Mucosa of descending colon (tissue), 3 donors: ENCODE results near the gene PITPNM1. TPM values are rescaled to one million over a fixed set of nuclear protein-coding genes. Genes with fewer than 3 reads are reported as not detected.

ENCODE experiments used
- ATAC-seq: fragments of 200-7000 bp; cut with Tn5 transposase; one replicate; pipeline ENCODE4 v1.9.1; 2020; ENCODE audit warnings: mild to moderate bottlenecking, moderate library complexity
- DNase-seq, 3 donors: peaks; one replicate each; pipeline ENCODE4 v3.0.0-alpha.2; 2020
- H3K36me3 ChIP-seq: fragments of 200-600 bp; one replicate; pipeline ENCODE4 v1.8.0; 2021; ENCODE audit warnings: low read depth, mild to moderate bottlenecking
- H3K4me1 ChIP-seq: fragments of 200-600 bp; one replicate; pipeline ENCODE4 v1.8.0; 2021; ENCODE audit warnings: low read depth, mild to moderate bottlenecking
- H3K4me3 ChIP-seq: fragments of 200-600 bp; one replicate; pipeline ENCODE4 v1.8.0; 2021; ENCODE audit warnings: mild to moderate bottlenecking
- H3K9me3 ChIP-seq: fragments of 200-600 bp; one replicate; pipeline ENCODE4 v1.8.0; 2021; ENCODE audit warnings: mild to moderate bottlenecking
- intact Hi-C, 2 donors: fragments of 100-400 bp; cut with DNase I in 1 of 2; cut with micrococcal nuclease in 1 of 2; formaldehyde crosslinking; loops; one replicate each; pipeline versions ENCODE4 v1.11.0 to v1.11.1; 2022; cut with DNase I, micrococcal nuclease
- total RNA-seq, 3 donors: library from RNA; stranded (reverse); fragmentation: NEBNext Ultra II Directional in 2 of 3; extraction: Animal tissue kit (Norgen Biotek cat#: 25700) in 2 of 3; gene quantifications; one replicate each; pipeline versions ENCODE4 v1.2.1 to v1.2.4, GENCODE V29; 2021 to 2023
- TF ChIP-seq, protein P1 (sequence below): fragments of 200-600 bp; IDR thresholded peaks from one replicate; pipeline ENCODE4 v1.8.0; 2022; ENCODE audit warnings: antibody characterized with exemption, mild to moderate bottlenecking
- donor health status: DM: no; HTN: no; CAD: no; lungs with moderate emphysema.
- donor health status: DM: no; HTN: no; CAD: no.
- donor health status: DM: no; HTN: yes; CAD: no.

PITPNM1 gene
- total RNA-seq, 3 donors from 2014 or later, result 59.6 to 104 (median 83.7) TPM

DNA sequence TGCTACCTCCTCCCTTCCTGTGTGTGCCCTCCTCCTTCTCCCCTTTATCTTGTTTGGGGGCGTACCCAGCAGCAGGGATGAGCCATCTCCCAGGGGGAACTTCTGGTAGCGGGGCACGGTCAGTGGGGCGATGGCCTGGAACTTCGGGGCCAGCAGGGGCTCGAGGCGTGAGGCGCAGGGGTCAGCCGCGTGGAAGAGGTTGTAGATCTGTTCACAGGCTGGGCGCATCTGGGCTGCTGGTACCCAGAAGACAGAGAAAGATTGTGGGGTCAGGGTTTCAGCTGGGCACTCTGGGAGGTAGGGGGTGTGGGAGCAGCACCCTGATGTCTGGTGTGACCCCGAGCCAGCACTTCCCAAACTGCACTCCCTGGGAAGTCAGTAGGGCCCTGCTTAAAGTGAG lies 9.1 kb downstream of the PITPNM1 start:
- Histone ChIP-seq H3K4me1 (no peaks in the 10 kb centered on the region), H3K36me3 (peaks cover 3% of the 10 kb centered on the region), H3K4me3 (no peak overlapping the region), H3K9me3 (no peaks in the 10 kb centered on the region)
- ATAC-seq (no peak), DNase-seq (peak in 1 of 3 donors; percentile 44)
- intact Hi-C loops, result no loop called here
- TF ChIP-seq, protein P1, sequence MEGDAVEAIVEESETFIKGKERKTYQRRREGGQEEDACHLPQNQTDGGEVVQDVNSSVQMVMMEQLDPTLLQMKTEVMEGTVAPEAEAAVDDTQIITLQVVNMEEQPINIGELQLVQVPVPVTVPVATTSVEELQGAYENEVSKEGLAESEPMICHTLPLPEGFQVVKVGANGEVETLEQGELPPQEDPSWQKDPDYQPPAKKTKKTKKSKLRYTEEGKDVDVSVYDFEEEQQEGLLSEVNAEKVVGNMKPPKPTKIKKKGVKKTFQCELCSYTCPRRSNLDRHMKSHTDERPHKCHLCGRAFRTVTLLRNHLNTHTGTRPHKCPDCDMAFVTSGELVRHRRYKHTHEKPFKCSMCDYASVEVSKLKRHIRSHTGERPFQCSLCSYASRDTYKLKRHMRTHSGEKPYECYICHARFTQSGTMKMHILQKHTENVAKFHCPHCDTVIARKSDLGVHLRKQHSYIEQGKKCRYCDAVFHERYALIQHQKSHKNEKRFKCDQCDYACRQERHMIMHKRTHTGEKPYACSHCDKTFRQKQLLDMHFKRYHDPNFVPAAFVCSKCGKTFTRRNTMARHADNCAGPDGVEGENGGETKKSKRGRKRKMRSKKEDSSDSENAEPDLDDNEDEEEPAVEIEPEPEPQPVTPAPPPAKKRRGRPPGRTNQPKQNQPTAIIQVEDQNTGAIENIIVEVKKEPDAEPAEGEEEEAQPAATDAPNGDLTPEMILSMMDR, result no peak

DNA sequence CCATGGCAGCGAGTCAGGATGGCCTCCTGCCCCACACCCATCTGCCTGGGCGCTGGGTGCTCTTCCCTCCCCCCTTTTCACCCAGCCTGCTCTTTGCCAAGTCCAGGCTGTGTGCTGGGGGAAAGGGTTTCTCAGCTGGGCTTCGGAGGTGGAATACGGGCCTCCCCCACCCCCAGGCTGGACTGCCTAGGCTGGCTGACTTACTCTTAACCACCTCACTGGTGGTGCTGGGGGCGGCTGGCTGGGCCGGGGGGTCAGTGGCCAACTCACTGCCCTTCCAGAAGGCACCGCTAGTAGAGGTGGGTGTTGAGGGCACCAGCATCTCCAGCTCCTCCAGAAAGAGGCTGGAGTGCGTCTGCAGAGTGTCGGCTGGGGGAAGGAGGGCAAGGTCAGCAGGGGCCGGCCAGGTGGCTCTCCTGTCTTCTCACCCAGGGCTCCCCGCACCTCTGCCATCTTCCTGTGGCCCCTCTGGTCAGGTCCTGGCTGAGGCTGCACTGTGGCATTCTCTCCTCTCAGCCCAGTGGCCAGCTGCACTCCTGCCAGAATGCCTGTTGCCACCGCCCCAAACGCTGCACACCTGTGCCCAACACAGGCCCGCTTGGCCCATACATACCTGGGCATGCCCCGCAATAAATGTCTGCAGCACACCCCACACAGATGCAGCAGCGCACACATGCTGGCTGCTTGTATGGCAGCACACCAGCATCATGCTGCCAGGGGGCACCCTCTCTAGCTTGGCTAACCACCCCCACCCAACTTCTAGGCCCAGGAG lies 9.7 kb downstream of the PITPNM1 start:
- no peaks in the 10 kb centered on the region for H3K9me3 ChIP-seq
- ATAC-seq, result no peak

DNA sequence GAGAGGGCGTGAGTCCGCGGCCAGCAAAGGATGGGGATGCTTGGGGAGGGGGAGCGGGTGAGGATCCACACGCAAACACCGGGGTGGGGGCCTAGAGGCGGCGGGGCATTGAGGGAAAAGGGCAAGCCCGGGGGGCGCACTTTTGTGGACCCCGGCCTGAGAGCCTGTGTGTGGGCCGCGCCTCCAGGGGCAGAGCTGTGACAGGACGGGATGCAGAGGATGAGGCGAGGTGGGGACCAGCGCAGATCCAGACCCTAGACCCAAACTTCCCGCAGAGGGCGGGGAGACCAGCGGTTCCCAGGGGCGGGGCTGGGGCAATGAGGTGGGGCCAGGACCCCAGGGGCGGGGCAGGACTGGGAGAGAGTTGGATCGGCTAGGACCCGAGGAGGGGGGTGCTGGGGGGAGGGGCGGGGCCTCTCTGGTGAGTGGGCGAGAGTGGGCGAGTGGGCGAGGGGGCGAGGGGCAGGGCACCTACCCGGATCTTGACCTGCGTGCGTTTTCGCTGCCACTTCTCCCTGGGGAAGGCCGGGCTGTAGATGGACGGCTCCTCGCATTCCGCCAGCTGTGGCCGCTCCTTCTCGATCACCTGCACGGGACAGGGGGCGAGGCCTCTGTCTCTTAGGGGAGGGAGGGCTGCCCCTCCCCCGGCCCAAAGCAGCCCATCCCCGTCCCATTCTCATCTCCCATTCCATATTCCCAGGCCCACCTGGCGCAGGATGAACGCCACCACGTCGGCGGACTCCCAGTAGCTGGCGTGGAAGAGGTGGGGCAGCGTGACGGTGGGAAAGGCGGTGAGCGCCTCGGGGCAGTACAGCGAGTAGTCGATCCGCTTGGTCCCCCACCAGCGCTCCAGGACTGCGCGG lies 10.6 kb downstream of the PITPNM1 start:
- peak in 1 of 3 donors; percentile 51 for DNase-seq
- no peaks in the 10 kb centered on the region for H3K9me3 ChIP-seq
- H3K4me1 ChIP-seq, result no peaks in the 10 kb centered on the region
- peaks cover 3% of the 10 kb centered on the region for H3K36me3 ChIP-seq
- ATAC-seq, result no peak
- TF ChIP-seq, protein P1, result no peak
- intact Hi-C loops, result no loop called here
- no peak overlapping the region for H3K4me3 ChIP-seq

More for the DNA sequence above, 9.7 kb downstream of the PITPNM1 start:
- H3K4me1 ChIP-seq, result no peaks in the 10 kb centered on the region
- peak in 1 of 3 donors; percentile 45 for DNase-seq
- TF ChIP-seq, protein P1, result no peak
- no peak overlapping the region for H3K4me3 ChIP-seq
- peaks cover 3% of the 10 kb centered on the region for H3K36me3 ChIP-seq
- intact Hi-C loops, result no loop called here

DNA sequence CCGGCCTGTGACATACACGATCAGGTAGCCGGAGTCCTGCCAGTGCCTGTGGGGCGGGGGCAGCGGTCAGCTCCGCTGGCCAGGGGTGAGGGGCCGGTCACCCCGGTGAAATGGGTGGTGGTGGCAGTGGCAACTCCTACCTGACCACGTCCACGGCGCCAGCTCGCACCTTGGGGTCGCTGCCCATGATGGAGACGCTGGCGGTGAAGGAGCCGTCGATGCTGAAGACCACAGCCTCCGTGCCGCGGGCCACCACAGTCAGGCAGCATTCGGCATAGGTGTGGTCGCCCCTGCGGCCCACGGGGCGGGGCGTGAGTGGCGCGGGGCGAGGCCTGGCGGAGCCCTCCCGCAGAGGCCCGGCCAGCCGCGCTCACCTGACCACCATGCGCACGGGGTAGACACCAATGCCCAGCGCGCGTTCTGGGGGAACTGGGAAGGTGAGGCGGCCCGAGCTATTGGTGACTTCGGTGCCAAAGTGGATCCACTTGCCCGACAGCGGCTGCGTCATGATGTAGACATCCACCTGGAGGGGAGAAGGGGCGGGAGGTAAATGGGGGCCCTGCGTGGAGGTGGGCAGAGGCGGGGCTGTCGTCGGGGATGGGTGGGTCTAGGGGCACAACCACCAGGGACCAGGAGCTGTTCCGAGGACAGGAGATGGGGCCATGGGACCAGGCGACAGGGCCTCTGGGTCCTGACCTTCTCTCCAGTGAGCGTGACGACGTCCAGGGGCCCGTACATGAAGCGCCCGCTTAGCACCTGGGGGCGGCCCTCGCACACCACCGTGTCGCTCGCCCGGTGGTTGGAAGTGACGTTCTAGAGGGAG lies 11.4 kb downstream of the PITPNM1 start:
- Histone ChIP-seq H3K4me3 (no peak overlapping the region), H3K9me3 (no peaks in the 10 kb centered on the region), H3K36me3 (peaks cover 3% of the 10 kb centered on the region), H3K4me1 (peaks cover 6% of the 10 kb centered on the region)
- DNase-seq, result peak in 1 of 3 donors; percentile 57
- no peak for ATAC-seq
- intact Hi-C loops, result no loop called here
- TF ChIP-seq, protein P1, result no peak
